Activated T-helper 17 cell treated with anti-CD3 and anti-CD28 coated beads, Interleukin-2, amount 50 U/mL, for 72 hours (primary cell): ENCODE data around the gene NDUFV1. TPM values are rescaled to one million over a fixed set of nuclear protein-coding genes. Genes with fewer than 3 reads are reported as not detected.
"Not testable (repeated sequence)": the region's sequence is repeated elsewhere in the genome, so short reads cannot be mapped to it uniquely, and the experiment has no call there.

Source experiments
- ATAC-seq: fragments of 150-1000 bp; cut with Tn5 transposase; replicated peaks from 2 replicates; pipeline ENCODE4 v1.10.0; 2021; ENCODE audit warnings: mild to moderate bottlenecking, moderate library complexity
- H3K27ac Mint-ChIP-seq: one replicate; pipeline ENCODE4 v1.8.0; 2022; ENCODE audit warnings: mixed read lengths
- H3K27me3 Mint-ChIP-seq: one replicate; pipeline ENCODE4 v1.8.0; 2022; ENCODE audit warnings: mixed read lengths
- H3K36me3 Mint-ChIP-seq: one replicate; pipeline ENCODE4 v1.8.0; 2022; ENCODE audit warnings: low read depth, mild to moderate bottlenecking, mixed read lengths
- H3K4me1 Mint-ChIP-seq: one replicate; pipeline ENCODE4 v1.8.0; 2022; ENCODE audit warnings: mixed read lengths
- H3K4me3 Mint-ChIP-seq: one replicate; pipeline ENCODE4 v1.8.0; 2022; ENCODE audit warnings: mild to moderate bottlenecking, mixed read lengths
- H3K9me3 Mint-ChIP-seq: one replicate; pipeline ENCODE4 v1.8.0; 2022; ENCODE audit warnings: mixed read lengths
- total RNA-seq, 2 donors: library from RNA; stranded (reverse); gene quantifications; one replicate each; pipeline ENCODE4 v1.2.3, GENCODE V29; 2022

The NDUFV1 gene
- total RNA-seq, 2 donors from 2014 or later = 160 to 238 TPM

DNA sequence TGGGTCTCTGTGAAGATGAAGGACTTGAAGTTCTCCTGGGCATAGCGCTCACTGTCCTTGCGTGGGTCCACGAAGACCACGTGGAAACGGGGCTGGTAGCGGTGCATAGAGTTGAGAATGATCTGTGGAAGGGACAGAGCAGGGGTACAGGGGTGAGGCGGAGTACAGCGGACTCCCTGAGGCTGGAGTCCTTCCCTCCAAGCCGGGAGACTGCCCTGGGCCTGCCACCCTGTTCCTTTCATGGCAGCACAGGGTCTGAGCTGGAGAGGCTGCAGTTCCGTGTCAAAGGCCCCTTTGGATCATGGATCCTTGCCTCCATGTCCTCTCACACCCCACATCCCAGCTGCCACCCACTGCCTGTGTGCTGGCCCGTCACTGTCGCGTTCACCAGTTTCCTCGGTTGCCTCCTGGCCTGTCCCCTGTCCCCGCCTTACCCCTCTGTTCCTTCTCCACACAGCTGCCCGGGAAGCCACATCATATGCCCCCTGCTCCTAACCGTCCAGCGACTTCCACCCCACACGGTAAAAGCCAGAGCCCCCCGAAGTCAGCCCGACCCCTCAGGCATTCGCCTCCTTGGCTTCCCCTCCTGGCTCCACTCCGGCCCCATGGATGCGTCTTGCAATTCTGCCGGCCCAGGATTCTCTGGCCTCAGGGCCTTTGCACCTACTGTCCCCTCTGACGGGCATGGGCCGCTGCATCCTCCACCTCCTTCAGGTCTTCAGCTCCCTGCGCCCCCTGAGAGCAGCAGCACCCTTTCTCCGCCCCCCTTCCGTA lies 26.4 kb downstream of the NDUFV1 start:
- no peaks in the 10 kb centered on the region for H3K36me3 Mint-ChIP-seq
- H3K9me3 Mint-ChIP-seq = no peaks in the 10 kb centered on the region
- H3K4me1 Mint-ChIP-seq = no peaks in the 10 kb centered on the region
- no peak overlapping the region for H3K4me3 Mint-ChIP-seq
- no peak overlapping the region for H3K27ac Mint-ChIP-seq
- no peak for ATAC-seq
- no peaks in the 10 kb centered on the region for H3K27me3 Mint-ChIP-seq

DNA sequence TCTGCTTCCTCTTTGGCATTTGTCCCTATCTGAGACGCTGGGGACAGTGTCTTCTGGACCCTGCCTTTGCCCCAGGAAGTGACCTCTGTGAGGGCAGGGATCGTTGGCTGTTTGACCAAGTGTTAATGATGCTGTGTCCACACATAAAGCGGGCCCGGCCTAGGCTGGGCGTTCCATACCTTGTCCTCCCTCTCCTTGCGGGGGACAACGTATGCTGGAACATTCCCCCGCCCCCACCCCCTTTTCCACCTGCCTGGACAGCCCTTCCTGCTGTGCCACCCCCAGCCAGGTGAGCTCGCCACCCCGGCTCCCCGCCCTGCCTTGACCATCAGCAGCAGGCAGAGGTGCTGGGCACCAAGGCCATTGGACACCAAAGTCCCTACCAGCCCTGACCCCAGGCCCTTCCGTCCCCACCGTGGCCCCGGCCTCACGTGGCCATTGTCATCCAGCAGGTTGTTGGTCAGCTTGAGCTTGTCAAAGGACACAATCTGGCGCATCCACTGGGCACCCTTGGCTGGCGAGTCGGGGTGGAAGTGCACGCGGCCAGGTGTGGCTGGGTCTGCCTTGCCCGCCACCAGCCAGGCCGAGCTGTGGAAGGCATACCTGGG lies 27.1 kb downstream of the NDUFV1 start:
- Mint-ChIP-seq H3K27me3 (peaks cover 3% of the 10 kb centered on the region), H3K36me3 (no peaks in the 10 kb centered on the region), H3K4me3 (no peak overlapping the region), H3K9me3 (no peaks in the 10 kb centered on the region), H3K27ac (no peak overlapping the region), H3K4me1 (no peaks in the 10 kb centered on the region)
- no peak for ATAC-seq

DNA sequence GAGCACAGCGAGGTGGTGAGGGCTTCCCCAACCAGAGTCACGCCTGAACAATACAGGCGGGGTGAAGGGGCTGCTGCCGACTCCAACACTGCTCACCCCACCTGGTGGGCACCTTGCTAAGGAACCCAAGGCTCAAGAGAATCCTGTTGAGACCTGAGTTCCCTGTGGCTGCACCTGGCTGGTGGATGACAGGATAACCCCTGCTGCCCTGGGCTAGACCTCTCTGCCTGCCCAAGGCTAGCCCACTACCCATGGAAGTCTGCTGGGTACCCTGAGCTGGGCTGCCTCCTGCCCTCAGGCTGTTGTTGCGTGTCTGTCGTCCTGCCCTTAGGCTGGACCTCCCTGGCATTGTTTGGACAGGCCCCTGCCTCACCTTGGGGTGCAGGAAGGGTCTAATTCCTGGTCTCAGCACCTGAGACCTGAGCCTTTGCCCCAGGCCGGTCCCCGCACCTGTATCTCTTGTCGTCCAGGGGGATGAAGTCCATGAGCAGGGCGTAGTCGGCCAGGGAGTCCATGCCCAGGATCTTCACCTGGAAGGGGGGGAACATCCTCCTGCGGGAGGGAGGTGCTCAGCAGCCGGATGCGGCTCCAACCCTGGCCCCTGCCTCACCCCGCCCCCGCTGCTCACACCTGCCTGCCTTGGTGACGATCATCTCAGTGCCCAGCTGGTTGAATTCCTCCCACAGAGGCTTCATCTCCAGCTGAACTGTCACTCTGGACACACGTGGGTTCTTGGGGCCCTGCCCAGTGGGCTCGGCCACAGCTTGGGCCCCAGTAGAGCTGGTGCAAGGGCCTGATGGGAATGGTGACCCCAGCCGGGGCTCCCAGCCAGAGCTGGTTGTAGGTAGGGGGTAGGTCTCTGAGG lies 27.9 kb downstream of the NDUFV1 start:
- Mint-ChIP-seq H3K4me3 (no peak overlapping the region), H3K27ac (no peak overlapping the region), H3K27me3 (peaks cover 3% of the 10 kb centered on the region), H3K9me3 (no peaks in the 10 kb centered on the region), H3K4me1 (no peaks in the 10 kb centered on the region), H3K36me3 (no peaks in the 10 kb centered on the region)
- ATAC-seq = no peak

DNA sequence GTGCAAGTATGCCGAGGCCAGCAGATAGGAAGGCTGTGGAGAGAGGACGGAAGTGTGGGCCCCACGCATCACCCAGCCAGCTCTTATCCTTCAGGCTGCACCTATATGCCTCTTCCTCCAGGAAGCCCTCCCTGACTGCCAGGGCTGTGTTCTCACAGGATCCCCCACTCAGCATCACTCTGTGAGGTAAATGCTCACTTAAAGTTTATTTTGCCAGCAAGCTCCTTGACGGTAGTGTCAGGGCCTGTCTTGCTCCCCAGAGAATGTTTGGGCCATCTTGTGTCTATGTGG lies 28.4 kb downstream of the NDUFV1 start:
- no peaks in the 10 kb centered on the region for H3K4me1 Mint-ChIP-seq
- H3K27ac Mint-ChIP-seq = no peak overlapping the region
- no peak overlapping the region for H3K4me3 Mint-ChIP-seq
- H3K36me3 Mint-ChIP-seq = no peaks in the 10 kb centered on the region
- no peak for ATAC-seq
- peaks cover 3% of the 10 kb centered on the region for H3K27me3 Mint-ChIP-seq
- H3K9me3 Mint-ChIP-seq = no peaks in the 10 kb centered on the region

DNA sequence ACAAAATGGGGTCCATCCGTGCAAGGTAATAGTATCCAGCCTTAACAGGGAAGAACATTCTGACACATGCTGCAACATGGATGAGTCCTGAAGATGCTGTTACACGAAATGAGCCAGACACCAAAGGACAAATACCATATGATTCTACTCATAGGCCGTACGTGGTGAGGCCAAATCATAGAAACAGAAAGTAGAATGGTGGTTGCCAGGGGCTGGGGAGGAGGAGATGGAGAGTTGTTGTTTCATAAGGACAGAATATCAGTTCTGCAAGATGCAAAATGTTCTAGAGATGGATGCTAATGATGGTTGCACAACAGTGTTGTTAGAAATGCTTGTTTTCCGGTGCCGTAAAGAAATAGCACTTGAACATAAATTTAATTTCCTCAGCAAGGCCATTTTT lies 30.2 kb downstream of the NDUFV1 start:
- H3K27me3 Mint-ChIP-seq = peaks cover 3% of the 10 kb centered on the region
- no peak overlapping the region for H3K4me3 Mint-ChIP-seq
- no peak overlapping the region for H3K27ac Mint-ChIP-seq
- H3K9me3 Mint-ChIP-seq = no peaks in the 10 kb centered on the region
- no peaks in the 10 kb centered on the region for H3K4me1 Mint-ChIP-seq
- no peak for ATAC-seq
- no peaks in the 10 kb centered on the region for H3K36me3 Mint-ChIP-seq

GRCh38 chr11:67637441-67637840 lies 30.7 kb downstream of the NDUFV1 start:
- not testable (repeated sequence) for ATAC-seq, H3K36me3 Mint-ChIP-seq, H3K4me1 Mint-ChIP-seq, H3K27me3 Mint-ChIP-seq, H3K9me3 Mint-ChIP-seq, H3K4me3 Mint-ChIP-seq, H3K27ac Mint-ChIP-seq

- ATAC-seq = no peak
- Mint-ChIP-seq H3K9me3 (no peaks in the 10 kb centered on the region), H3K27me3 (peaks cover 3% of the 10 kb centered on the region), H3K36me3 (no peaks in the 10 kb centered on the region), H3K27ac (no peak overlapping the region), H3K4me3 (no peak overlapping the region), H3K4me1 (no peaks in the 10 kb centered on the region)
Observed at GRCh38 chr11:67638535-67639437, 32.0 kb downstream of the NDUFV1 start.

DNA sequence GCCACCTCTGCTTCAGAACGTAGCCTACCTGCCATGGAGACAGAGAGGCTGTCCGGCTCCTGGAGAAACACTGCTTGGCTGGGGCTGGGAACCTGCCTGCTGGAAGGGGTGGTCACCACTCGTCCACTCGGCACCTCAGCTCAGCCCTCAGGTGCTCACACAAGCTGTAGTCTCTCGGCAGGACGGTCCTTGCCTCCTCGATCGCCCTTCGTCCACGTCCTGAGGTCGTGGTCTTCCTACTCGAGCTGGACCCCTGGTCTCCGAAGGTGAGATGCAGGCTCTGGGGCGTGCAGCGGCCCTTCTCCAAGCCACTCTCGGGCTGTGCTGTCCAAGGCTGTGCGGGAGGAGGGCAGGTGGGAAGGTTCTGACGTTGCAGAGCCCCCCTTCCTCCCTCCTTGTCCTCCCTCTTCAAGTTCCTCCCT lies 32.7 kb downstream of the NDUFV1 start, which contains the start of gene TBX10:
TBX10 (minus strand) TSS at position 326 of the 422 bp plus-strand sequence; CDS start at position 35, 291 bp downstream.
- Mint-ChIP-seq H3K9me3 (no peaks in the 10 kb centered on the region), H3K4me3 (no peak within 1 kb of the TSS), H3K36me3 (no peaks in the 10 kb centered on the region), H3K4me1 (no peaks in the 10 kb centered on the region), H3K27me3 (peaks cover 3% of the 10 kb centered on the region), H3K27ac (no peak within 1 kb of the TSS)
- no peak for ATAC-seq

DNA sequence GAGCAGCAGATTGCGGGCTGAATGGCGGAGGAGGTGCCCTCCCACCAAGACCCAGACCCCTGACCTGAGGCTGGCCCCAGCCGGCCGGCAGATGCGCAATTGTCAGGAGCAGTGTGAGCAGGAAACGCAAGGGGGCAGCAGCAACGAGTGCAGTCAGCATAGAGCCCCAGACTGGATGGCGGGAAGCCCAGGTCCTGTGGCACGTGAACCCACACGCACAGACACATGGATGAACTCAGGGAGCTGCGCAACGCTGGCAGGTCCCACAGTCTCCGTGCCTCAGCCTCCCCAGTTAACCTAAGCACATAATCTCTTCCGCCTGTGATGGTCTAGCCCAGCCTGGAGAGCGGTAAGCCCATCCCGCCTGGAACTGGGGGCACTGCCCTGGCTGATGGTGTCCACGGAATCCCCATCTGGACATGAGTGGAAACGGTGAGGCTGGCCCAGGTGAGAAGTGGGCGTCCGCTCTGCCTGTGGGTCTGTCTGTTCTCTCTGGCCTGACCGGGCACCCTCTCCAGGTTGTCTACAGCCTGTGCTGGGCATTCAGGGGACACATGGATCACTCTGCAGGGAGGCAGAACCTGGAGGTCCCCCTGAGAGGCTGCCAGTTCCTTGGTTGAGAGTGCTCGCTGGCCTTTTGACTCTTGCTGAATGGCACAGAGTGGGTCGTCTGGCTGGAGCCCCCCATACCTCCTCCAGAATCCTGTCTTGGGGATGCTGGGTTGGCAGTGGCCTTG lies 33.5 kb downstream of the NDUFV1 start:
- ATAC-seq = peak; percentile 78
- Mint-ChIP-seq H3K36me3 (no peaks in the 10 kb centered on the region), H3K27ac (no peak overlapping the region), H3K27me3 (peaks cover 3% of the 10 kb centered on the region), H3K4me1 (no peaks in the 10 kb centered on the region), H3K9me3 (no peaks in the 10 kb centered on the region), H3K4me3 (no peak overlapping the region)

DNA sequence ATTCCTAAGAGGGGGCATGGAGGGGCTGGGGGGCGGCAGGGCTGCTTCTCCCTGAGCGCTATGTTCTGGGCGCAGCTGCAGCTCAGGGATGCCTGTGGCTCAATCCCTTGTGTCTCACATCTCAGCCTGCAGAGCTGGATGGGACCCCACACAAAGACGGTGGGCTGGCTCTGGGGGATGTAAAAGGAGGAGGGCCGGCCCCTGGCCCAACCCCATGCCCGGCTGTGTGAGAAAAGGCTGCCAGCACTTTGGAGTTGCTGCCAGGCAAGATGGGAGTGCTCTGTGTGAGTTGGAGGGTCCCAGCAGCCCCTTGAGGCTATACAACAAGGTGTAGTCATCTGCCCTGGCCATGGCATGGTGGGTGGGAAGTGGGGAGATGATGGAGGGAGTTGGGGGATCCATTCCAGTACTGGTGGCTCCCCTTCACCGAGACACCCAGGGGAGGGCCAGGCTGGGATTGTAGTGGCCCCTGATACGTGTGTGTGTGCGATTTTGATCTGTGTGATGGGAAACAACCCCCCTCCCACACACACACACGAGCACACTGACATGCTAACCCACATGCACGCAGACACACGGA lies 34.1 kb downstream of the NDUFV1 start:
- no peak overlapping the region for H3K27ac Mint-ChIP-seq
- peaks cover 3% of the 10 kb centered on the region for H3K27me3 Mint-ChIP-seq
- H3K9me3 Mint-ChIP-seq = no peaks in the 10 kb centered on the region
- H3K36me3 Mint-ChIP-seq = no peaks in the 10 kb centered on the region
- no peak for ATAC-seq
- no peaks in the 10 kb centered on the region for H3K4me1 Mint-ChIP-seq
- H3K4me3 Mint-ChIP-seq = no peak overlapping the region

GRCh38 chr11:67641338-67642172 lies 34.8 kb downstream of the NDUFV1 start:
- peaks cover 3% of the 10 kb centered on the region for H3K27me3 Mint-ChIP-seq
- no peaks in the 10 kb centered on the region for H3K36me3 Mint-ChIP-seq
- no peak overlapping the region for H3K4me3 Mint-ChIP-seq
- H3K27ac Mint-ChIP-seq = no peak overlapping the region
- H3K4me1 Mint-ChIP-seq = peaks cover 6% of the 10 kb centered on the region
- no peaks in the 10 kb centered on the region for H3K9me3 Mint-ChIP-seq
- no peak for ATAC-seq

GRCh38 chr11:67642173-67643120 lies 35.7 kb downstream of the NDUFV1 start:
- no peak overlapping the region for H3K4me3 Mint-ChIP-seq
- peaks cover 3% of the 10 kb centered on the region for H3K27me3 Mint-ChIP-seq
- no peak for ATAC-seq
- no peak overlapping the region for H3K27ac Mint-ChIP-seq
- H3K4me1 Mint-ChIP-seq = peaks cover 8% of the 10 kb centered on the region
- no peaks in the 10 kb centered on the region for H3K9me3 Mint-ChIP-seq
- H3K36me3 Mint-ChIP-seq = no peaks in the 10 kb centered on the region
